CD8-positive, alpha-beta memory T cell (primary cell): ENCODE data around the gene A2M. TPM values are rescaled to one million over a fixed set of nuclear protein-coding genes. Genes with fewer than 3 reads are reported as not detected.

Source experiments
- CTCF ChIA-PET: fragments of 350-600 bp; sonication (Branson Sonifier 250); formaldehyde crosslinking; loops from one replicate; lab custom pipeline; 2021; ENCODE audit warnings: antibody characterized with exemption; lab: Charles Lee
- POLR2A ChIA-PET: fragments of 350-600 bp; sonication (Branson Sonifier 250); formaldehyde crosslinking; loops from one replicate; lab custom pipeline; 2021; ENCODE audit warnings: antibody characterized with exemption; lab: Charles Lee
- DNase-seq, 5 donors: peaks; one replicate each; pipeline versions ENCODE4 v3.0.0 to v3.0.0-alpha.2; 2020 to 2022; ENCODE audit warnings: mixed read lengths in 1 of 5
- H3K27ac ChIP-seq: one replicate; pipeline ENCODE4 v1.7.0; 2013; ENCODE audit warnings: low read depth, mild to moderate bottlenecking, low read length, moderate library complexity
- H3K27me3 ChIP-seq: 2 replicates; pipeline ENCODE4 v1.7.0; 2013; ENCODE audit warnings: low read length, mild to moderate bottlenecking; ENCODE audit not compliant: insufficient read depth, poor library complexity, severe bottlenecking
- H3K36me3 ChIP-seq: 2 replicates; pipeline ENCODE4 v1.7.0; 2013; ENCODE audit warnings: mild to moderate bottlenecking, low read length, moderate library complexity; ENCODE audit not compliant: insufficient read depth
- H3K4me1 ChIP-seq: 2 replicates; pipeline ENCODE4 v1.7.0; 2013; ENCODE audit warnings: mild to moderate bottlenecking, low read length, moderate library complexity; ENCODE audit not compliant: insufficient read depth
- H3K4me3 ChIP-seq: 2 replicates; pipeline ENCODE4 v1.7.0; 2013; ENCODE audit warnings: mild to moderate bottlenecking, low read length
- H3K9me3 ChIP-seq: 2 replicates; pipeline ENCODE4 v1.7.0; 2013; ENCODE audit warnings: mild to moderate bottlenecking, low read length
- H3K27ac Mint-ChIP-seq, 8 donors: one replicate each; pipeline ENCODE4 v1.8.0; 2020 to 2021; ENCODE audit warnings: mixed read lengths in 8 of 8, mild to moderate bottlenecking in 6 of 8, inconsistent platforms in 3 of 8, moderate library complexity in 3 of 8
- H3K27me3 Mint-ChIP-seq, 2 donors: one replicate each; pipeline ENCODE4 v1.8.0; 2020 to 2021; ENCODE audit warnings: mixed read lengths in 2 of 2, mild to moderate bottlenecking in 1 of 2, moderate library complexity in 1 of 2
- H3K36me3 Mint-ChIP-seq, 3 donors: one replicate each; pipeline ENCODE4 v1.8.0; 2020 to 2021; ENCODE audit warnings: mixed read lengths in 3 of 3, inconsistent platforms in 1 of 3, mild to moderate bottlenecking in 1 of 3
- H3K4me1 Mint-ChIP-seq, 3 donors: one replicate each; pipeline ENCODE4 v1.8.0; 2020 to 2021; ENCODE audit warnings: mixed read lengths in 3 of 3, inconsistent platforms in 1 of 3, mild to moderate bottlenecking in 1 of 3
- H3K4me3 Mint-ChIP-seq, 7 donors: one replicate each; pipeline ENCODE4 v1.8.0; 2020 to 2021; ENCODE audit warnings: mixed read lengths in 7 of 7, mild to moderate bottlenecking in 6 of 7, moderate library complexity in 4 of 7, inconsistent platforms in 2 of 7
- H3K9me3 Mint-ChIP-seq, 5 donors: one replicate each; pipeline ENCODE4 v1.8.0; 2020 to 2022; ENCODE audit warnings: mixed read lengths in 5 of 5, mild to moderate bottlenecking in 3 of 5, moderate library complexity in 2 of 5, inconsistent platforms in 1 of 5
- polyA plus RNA-seq: library from polyadenylated mRNA; unstranded; fragments of 300-500 nt; fragmentation: Illumina TruSeq; gene quantifications from one replicate; pipeline ENCODE4 v1.2.3, GENCODE V29; 2021
- total RNA-seq, 2 experiments: library from RNA; stranded (reverse); gene quantifications; one replicate each; pipeline ENCODE4 v1.2.3, GENCODE V29; 2021

Gene A2M
- total and polyA plus RNA-seq, 3 experiments from 2014 or later, result 1.4 to 2.2 (median 1.6) TPM

GRCh38 chr12:9073076-9073475 lies 42.6 kb downstream of the A2M start:
- DNase-seq, result no peak
- no peaks in the 10 kb centered on the region for H3K9me3 Mint-ChIP-seq
- ChIA-PET POLR2A (no interaction called here), CTCF (no interaction called here)
- no peak overlapping the region for H3K27ac ChIP-seq
- H3K27ac Mint-ChIP-seq, result peak overlapping the region in 1 of 8 donors; percentile 42
- H3K36me3 ChIP-seq, result no peaks in the 10 kb centered on the region
- no peaks in the 10 kb centered on the region for H3K4me1 ChIP-seq
- H3K27me3 ChIP-seq, result no peaks in the 10 kb centered on the region
- peaks cover 9 to 30% (median 13%) of the 10 kb centered on the region in 3 donors for H3K36me3 Mint-ChIP-seq
- H3K4me1 Mint-ChIP-seq, result peaks cover 3 to 19% (median 12%) of the 10 kb centered on the region in 3 donors
- no peak overlapping the region for H3K4me3 Mint-ChIP-seq
- H3K27me3 Mint-ChIP-seq, result peaks cover 0 to under 1% of the 10 kb centered on the region in 2 donors
- H3K4me3 ChIP-seq, result no peak overlapping the region
- H3K9me3 ChIP-seq, result no peaks in the 10 kb centered on the region

- CTCF ChIA-PET, result no interaction called here
- H3K4me1 Mint-ChIP-seq, result peaks cover 3 to 18% (median 12%) of the 10 kb centered on the region in 3 donors
- no peaks in the 10 kb centered on the region for H3K9me3 Mint-ChIP-seq
- H3K27ac ChIP-seq, result no peak overlapping the region
- H3K4me1 ChIP-seq, result no peaks in the 10 kb centered on the region
- H3K9me3 ChIP-seq, result no peaks in the 10 kb centered on the region
- H3K27me3 ChIP-seq, result no peaks in the 10 kb centered on the region
- H3K36me3 ChIP-seq, result no peaks in the 10 kb centered on the region
- POLR2A ChIA-PET, result no interaction called here
- DNase-seq, result no peak
- peak overlapping the region in 3 of 8 donors; percentile 10 to 65 (median 50) for H3K27ac Mint-ChIP-seq
- peaks cover 6 to 33% (median 11%) of the 10 kb centered on the region in 3 donors for H3K36me3 Mint-ChIP-seq
- H3K27me3 Mint-ChIP-seq, result no peaks in the 10 kb centered on the region
- no peak overlapping the region for H3K4me3 Mint-ChIP-seq
- H3K4me3 ChIP-seq, result no peak overlapping the region
Observed at GRCh38 chr12:9072481-9073038, 43.2 kb downstream of the A2M start.

DNA sequence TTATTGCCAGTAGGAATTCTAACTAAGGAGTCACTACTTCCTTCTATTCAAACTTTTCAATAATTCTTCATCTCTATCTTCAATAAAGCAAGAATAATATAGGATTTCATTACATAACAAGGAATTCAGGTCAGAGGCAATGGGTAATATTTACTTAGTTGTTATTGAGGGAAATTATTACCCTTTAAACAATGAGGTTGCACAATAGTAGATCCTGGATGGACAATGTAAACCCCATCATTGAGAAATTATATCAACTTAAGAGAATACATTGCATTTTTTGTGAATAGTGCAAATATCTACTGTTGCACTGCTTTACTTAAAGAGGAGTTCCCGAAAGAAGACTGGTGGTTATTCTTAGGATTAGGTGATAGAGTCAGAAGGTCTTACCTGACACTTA lies 43.8 kb downstream of the A2M start:
- H3K4me1 Mint-ChIP-seq, result peaks cover 0 to 14% (median 12%) of the 10 kb centered on the region in 3 donors

DNA sequence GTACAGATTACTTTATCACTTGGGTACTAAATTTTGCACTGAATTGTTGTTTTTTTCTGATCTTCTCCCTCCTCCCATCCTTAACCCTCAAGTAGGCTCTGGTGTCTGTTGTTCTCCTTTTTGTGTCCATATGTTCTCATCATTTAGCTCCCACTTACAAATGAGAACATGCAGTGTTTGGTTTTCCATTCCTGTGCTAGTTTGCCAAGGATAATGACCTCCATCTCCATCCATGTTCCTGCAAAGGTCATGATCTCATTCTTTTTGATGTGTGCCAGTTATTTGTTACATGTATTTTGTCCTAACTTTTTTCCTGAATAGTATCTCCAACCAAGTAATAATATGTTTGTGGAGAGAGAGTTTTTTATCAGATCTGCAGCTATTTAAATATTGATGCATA lies 44.2 kb downstream of the A2M start:
- ChIA-PET CTCF (no interaction called here), POLR2A (no interaction called here)
- Histone ChIP-seq H3K36me3 (no peaks in the 10 kb centered on the region), H3K27ac (no peak overlapping the region), H3K9me3 (no peaks in the 10 kb centered on the region), H3K27me3 (no peaks in the 10 kb centered on the region), H3K4me1 (no peaks in the 10 kb centered on the region), H3K4me3 (no peak overlapping the region)
- no peak for DNase-seq
- Mint-ChIP-seq H3K27ac (peak overlapping the region in 1 of 8 donors; percentile 65), H3K36me3 (peaks cover 4 to 32% (median 7%) of the 10 kb centered on the region in 3 donors), H3K4me1 (peaks cover 0 to 12% (median 9%) of the 10 kb centered on the region in 3 donors), H3K9me3 (no peaks in the 10 kb centered on the region), H3K27me3 (no peaks in the 10 kb centered on the region), H3K4me3 (no peak overlapping the region)

More for the DNA sequence above, 43.8 kb downstream of the A2M start:
- Mint-ChIP-seq H3K4me3 (no peak overlapping the region), H3K9me3 (no peaks in the 10 kb centered on the region), H3K27me3 (no peaks in the 10 kb centered on the region), H3K27ac (peak overlapping the region in 2 of 8 donors; percentile 10 to 50), H3K36me3 (peaks cover 2 to 31% (median 6%) of the 10 kb centered on the region in 3 donors)
- ChIA-PET POLR2A (no interaction called here), CTCF (no interaction called here)
- H3K4me3 ChIP-seq, result no peak overlapping the region
- H3K4me1 ChIP-seq, result no peaks in the 10 kb centered on the region
- no peaks in the 10 kb centered on the region for H3K9me3 ChIP-seq
- no peaks in the 10 kb centered on the region for H3K36me3 ChIP-seq
- no peak for DNase-seq
- no peaks in the 10 kb centered on the region for H3K27me3 ChIP-seq
- H3K27ac ChIP-seq, result no peak overlapping the region

- H3K9me3 ChIP-seq, result no peaks in the 10 kb centered on the region
- no peaks in the 10 kb centered on the region for H3K9me3 Mint-ChIP-seq
- POLR2A ChIA-PET, result no interaction called here
- H3K4me3 ChIP-seq, result no peak overlapping the region
- CTCF ChIA-PET, result interaction anchor here (1.2 kb wide), 1 partner anchor 20 kb away, joined by 3 read pairs; no protein-coding TSS in a partner anchor
- no peaks in the 10 kb centered on the region for H3K36me3 ChIP-seq
- no peak overlapping the region for H3K4me3 Mint-ChIP-seq
- peaks cover 3 to 42% (median 7%) of the 10 kb centered on the region in 3 donors for H3K36me3 Mint-ChIP-seq
- no peaks in the 10 kb centered on the region for H3K27me3 ChIP-seq
- H3K4me1 ChIP-seq, result no peaks in the 10 kb centered on the region
- H3K27ac Mint-ChIP-seq, result no peak overlapping the region
- H3K4me1 Mint-ChIP-seq, result peaks cover 6 to 12% (median 7%) of the 10 kb centered on the region in 3 donors
- no peak for DNase-seq
- no peaks in the 10 kb centered on the region for H3K27me3 Mint-ChIP-seq
- H3K27ac ChIP-seq, result no peak overlapping the region
Observed at GRCh38 chr12:9070351-9070750, 45.4 kb downstream of the A2M start.

DNA sequence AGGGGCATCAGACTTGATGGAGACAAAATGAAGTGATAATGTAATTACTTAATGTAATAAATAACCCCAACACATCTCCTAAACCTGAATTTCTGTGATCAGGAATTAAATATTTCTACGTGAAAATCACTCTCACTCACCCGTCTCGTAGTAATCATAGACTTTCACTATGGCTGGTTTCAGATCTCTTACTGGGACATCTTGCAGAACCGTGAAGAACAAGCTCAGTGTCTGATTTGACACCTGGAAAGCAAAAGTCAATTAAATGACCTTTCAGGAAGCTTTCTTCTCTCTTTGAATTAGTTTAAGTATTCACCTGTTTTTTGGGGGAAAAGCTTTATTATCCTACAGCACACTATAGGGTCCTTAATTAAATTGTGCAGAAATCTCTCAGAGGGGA lies 47.1 kb downstream of the A2M start:
- Histone ChIP-seq H3K36me3 (no peaks in the 10 kb centered on the region), H3K27ac (no peak overlapping the region), H3K4me1 (peaks cover 5% of the 10 kb centered on the region), H3K27me3 (no peaks in the 10 kb centered on the region), H3K9me3 (no peaks in the 10 kb centered on the region), H3K4me3 (no peak overlapping the region)
- Mint-ChIP-seq H3K4me1 (peaks cover 6 to 17% (median 13%) of the 10 kb centered on the region in 3 donors), H3K9me3 (peaks cover 0 to 1% (median 0%) of the 10 kb centered on the region in 5 donors), H3K27ac (peak overlapping the region in 4 of 8 donors; percentile 11 to 33 (median 24)), H3K27me3 (no peaks in the 10 kb centered on the region), H3K36me3 (peaks cover 5 to 48% (median 7%) of the 10 kb centered on the region in 3 donors), H3K4me3 (no peak overlapping the region)
- ChIA-PET CTCF (interaction anchor here (0.6 kb wide), 1 partner anchor 178 kb away, joined by 3 read pairs; no protein-coding TSS in a partner anchor), POLR2A (no interaction called here)
- DNase-seq, result no peak

DNA sequence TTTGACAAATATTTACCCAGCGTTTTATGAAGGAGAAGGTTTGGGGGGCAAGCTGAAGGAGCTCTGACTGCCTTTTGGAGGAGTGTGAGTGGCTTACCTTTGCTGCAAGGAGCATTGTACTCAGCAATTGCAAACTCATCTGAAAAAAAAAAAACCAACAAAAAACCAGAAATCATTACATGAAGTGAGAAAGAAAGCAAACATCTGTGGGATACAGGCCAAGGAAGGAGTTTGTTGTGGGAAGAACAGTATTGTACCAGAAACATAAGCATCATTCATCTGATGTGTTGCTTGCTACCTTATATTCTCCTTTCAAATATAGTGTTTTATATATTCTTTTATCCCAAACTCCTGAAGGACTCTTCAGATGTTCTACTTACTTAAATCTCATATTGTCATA lies 47.6 kb downstream of the A2M start:
- Mint-ChIP-seq H3K27me3 (no peaks in the 10 kb centered on the region), H3K4me1 (peaks cover 11 to 20% (median 18%) of the 10 kb centered on the region in 3 donors), H3K36me3 (peaks cover 5 to 50% (median 7%) of the 10 kb centered on the region in 3 donors), H3K4me3 (no peak overlapping the region), H3K27ac (peak overlapping the region in 2 of 8 donors; percentile 54 to 71), H3K9me3 (peaks cover 0 to 1% (median 0%) of the 10 kb centered on the region in 5 donors)
- CTCF ChIA-PET, result no interaction called here
- Histone ChIP-seq H3K4me1 (peaks cover 10% of the 10 kb centered on the region), H3K4me3 (no peak overlapping the region), H3K27ac (no peak overlapping the region), H3K27me3 (no peaks in the 10 kb centered on the region), H3K9me3 (no peaks in the 10 kb centered on the region), H3K36me3 (no peaks in the 10 kb centered on the region)
- DNase-seq, result no peak
- POLR2A ChIA-PET, result no interaction called here

DNA sequence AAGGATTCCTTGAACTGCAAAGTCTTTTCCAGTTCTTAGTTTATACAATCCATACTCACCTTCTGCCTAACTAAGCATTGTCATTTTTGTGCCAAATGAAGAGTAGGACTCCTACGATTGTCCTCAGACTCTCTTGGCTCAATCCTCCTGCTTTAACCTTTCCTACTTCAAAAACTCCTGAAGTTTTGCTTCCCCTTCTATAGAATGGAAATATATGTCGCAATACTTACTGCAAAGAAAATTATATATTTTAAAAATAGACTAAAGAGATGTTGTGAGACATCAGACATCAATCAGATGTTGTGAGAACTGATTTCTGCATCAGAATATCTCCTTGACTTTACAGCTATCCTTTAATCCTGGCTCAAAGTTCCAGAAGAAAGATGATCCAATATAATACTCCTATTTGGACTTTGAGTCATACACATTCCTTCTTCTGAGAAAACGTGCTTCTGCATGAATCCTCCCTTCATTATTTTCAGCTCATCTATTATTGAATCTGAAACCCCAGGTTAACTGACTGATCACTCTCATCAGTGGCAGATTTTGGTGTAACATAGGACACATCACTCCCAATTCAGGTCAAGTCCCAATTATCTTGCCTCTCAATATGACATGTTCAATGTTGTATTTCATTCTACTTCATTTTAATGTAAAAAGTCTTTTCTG lies 48.8 kb downstream of the A2M start:
- H3K27me3 ChIP-seq, result no peaks in the 10 kb centered on the region
- H3K27ac Mint-ChIP-seq, result peak overlapping the region in 6 of 8 donors; percentile 1 to 89 (median 49)
- no peaks in the 10 kb centered on the region for H3K27me3 Mint-ChIP-seq
- H3K36me3 Mint-ChIP-seq, result peaks cover 5 to 44% (median 7%) of the 10 kb centered on the region in 3 donors
- no peak overlapping the region for H3K27ac ChIP-seq
- no peak for DNase-seq
- ChIA-PET POLR2A (no interaction called here), CTCF (interaction anchor here (0.6 to 1.3 kb wide), 2 partner anchors 17 kb away, joined by 3 read pairs; no protein-coding TSS in a partner anchor)
- peaks cover 0 to 1% (median 0%) of the 10 kb centered on the region in 5 donors for H3K9me3 Mint-ChIP-seq
- peaks cover 13 to 20% (median 16%) of the 10 kb centered on the region in 3 donors for H3K4me1 Mint-ChIP-seq
- no peak overlapping the region for H3K4me3 ChIP-seq
- H3K4me1 ChIP-seq, result peaks cover 10% of the 10 kb centered on the region
- H3K4me3 Mint-ChIP-seq, result no peak overlapping the region
- no peaks in the 10 kb centered on the region for H3K9me3 ChIP-seq
- no peaks in the 10 kb centered on the region for H3K36me3 ChIP-seq
